Stimulated activated CD8-positive, alpha-beta memory T cell treated with anti-CD3 and anti-CD28 coated beads, Interleukin-12 subunit alpha, Interleukin-12 subunit beta, amount 100 ng/mL, for 24 hours (primary cell): ENCODE measurements around the gene STN1.

ENCODE experiments used
- DNase-seq: peaks from one replicate; pipeline ENCODE4 v3.0.0-alpha.2; 2020; ENCODE audit errors: extremely low read depth

The STN1 gene

DNA sequence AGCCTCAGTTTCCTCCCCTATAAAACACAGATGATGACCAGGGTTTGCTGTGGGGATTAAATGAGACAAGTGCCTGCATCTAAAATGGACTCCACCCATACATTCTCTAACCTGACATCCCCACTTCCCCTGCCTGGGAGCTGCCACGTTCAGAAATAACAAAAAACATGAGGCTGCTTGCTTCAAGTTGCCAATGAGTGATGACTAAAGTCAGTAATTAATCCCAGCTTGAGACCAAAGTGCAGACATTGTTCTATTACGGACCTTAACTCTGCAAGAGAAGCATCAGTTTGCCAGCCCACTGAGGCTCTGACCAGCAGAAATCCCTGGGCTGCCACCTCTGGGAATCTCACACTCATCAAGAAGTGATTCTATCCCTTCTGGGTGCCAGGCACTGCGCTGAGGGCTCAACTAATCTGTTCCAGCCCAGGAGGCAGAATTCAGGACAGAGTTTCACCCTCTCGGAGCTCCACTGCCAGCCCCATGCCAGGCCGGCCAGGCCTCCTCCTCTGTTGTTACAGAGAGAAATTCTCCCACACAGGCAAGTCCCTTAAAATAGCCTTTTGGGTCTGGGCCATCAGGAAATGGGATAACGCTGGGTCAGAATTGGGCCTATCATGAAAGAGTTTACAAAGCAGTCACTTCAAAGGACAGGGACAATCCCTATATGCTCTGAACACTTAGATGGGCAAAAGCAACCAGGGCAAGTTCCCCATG lies 74.0 kb downstream of the STN1 start:
- no peak for DNase-seq

DNA sequence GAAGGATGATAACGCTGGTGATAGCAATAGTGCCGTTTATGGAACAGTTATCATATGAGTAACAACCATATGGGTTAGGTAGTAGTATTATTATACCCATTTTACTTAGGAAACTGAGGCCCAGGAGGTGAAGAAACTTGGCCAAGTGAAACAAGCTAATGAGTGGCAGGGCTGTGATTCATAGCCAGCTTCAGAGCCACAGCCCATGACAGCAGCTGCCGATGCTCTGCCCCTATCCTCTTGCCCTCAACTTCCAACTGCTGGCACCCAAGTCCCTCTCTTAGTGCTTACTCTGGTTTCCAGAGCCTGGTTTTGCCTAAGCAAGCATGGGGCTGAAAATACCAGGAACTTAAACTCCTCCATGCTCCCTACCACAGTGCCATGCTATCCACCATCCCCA lies 74.9 kb downstream of the STN1 start:
- no peak for DNase-seq

DNA sequence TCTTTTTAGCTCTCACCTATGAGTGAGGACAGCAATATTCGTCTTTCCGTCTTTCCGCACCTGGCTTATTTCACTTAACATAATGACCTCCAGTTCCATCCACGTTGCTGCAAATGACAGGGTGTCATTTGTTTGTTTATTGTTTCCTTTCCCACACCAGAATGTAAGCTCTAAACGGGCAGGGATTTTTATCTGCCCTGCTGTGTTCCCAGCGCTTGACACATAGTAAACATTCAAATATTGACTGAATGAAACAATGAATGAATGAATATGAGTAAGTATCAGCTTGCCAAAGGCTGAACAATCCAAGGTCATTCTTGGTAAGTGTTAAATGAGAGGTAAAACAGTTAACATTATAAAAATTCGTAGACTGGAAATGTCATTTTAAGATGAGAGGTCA lies 75.4 kb downstream of the STN1 start:
- DNase-seq: no peak

DNA sequence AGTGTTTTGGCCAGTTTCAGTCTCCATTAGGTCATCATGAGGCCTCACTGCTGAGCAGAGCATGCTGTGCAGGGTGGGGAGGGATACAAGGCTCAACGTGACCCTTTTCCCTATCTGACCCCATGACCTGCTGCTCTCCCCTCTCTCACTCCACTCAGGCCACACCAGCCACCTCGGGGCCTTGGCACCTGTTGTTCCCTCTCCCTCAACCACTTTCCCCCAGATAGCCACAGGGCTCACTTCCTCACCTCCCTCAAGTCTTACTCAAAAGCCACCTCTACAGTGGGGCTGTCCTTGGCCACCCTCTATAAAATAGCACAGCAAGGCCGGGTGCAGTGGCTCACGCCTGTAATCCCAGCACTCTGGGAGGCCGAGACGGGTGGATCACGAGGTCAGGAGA lies 76.5 kb downstream of the STN1 start:
- no peak for DNase-seq

DNA sequence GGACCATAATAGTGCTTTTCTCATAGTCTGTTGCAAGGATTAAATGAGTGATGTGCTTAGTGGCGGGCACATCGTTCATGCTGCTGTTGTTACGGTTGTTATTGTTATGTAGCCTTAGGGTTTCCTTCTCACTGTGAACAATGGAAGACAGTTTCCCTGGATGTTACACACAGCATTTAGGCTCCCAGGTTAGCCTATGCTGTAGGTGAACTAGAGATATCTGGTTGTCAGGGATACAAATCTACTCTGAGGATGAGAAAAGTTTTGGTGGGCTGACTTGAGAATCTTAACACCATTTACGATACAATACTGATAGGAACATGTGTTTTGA lies 77.3 kb downstream of the STN1 start:
- no peak for DNase-seq

DNA sequence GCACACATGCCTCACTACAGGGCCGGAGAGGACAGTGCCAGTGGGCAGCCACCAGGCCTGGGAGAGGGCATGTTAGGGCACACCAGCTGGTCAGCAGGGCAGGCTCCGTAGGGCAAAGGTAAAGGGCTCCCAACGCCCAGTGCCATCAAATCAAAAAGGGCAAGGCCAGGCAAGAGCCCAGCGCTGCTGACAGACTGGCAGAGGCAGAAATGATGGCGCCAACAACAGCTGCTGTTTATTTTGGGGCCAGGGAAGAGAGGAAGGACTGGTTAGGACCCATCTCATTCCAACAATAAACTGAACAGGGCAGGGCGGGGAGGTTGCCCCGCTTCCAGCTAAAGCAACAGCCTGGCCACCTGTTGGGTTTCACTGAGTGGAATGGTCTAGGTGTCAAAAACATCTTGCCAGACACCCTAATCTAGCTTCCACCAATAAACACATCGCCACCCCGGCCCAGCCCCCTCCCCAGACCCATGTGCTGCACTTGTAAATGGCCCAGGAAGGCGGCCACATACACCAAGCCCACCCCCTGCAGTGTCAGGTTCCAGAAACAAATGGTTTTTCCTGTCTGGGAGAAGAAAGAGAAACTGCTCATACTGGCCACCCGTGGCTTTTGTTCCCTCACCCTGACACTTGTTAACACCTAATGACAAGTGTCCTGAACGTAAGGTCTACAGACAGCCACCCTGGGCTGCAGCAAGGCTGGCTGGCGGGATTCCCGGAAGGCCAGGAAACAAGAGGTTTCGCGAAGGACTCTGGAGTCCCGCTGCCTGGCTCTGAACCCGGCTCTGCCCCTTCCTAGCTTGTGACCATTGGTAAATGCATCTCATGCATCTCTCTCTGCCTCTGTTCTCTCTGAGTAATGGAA lies 77.9 kb downstream of the STN1 start:
- no peak for DNase-seq

DNA sequence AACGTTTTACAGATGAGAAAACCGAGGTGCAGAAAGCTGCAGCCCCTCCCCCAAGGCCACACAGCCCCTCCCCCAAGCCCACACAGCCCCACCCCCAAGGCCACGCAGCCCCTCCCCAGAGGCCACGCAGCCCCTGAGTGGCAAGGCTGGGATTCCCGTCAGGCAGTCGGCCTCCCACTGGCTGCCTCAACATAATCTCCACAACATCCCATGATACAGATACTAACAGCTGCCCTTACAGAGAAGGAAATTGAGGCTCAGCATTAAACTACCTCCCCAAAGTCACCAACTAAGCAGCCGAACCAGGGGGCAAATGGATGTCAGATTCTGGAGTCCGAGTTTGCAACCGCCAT lies 78.5 kb downstream of the STN1 start:
- DNase-seq: no peak

DNA sequence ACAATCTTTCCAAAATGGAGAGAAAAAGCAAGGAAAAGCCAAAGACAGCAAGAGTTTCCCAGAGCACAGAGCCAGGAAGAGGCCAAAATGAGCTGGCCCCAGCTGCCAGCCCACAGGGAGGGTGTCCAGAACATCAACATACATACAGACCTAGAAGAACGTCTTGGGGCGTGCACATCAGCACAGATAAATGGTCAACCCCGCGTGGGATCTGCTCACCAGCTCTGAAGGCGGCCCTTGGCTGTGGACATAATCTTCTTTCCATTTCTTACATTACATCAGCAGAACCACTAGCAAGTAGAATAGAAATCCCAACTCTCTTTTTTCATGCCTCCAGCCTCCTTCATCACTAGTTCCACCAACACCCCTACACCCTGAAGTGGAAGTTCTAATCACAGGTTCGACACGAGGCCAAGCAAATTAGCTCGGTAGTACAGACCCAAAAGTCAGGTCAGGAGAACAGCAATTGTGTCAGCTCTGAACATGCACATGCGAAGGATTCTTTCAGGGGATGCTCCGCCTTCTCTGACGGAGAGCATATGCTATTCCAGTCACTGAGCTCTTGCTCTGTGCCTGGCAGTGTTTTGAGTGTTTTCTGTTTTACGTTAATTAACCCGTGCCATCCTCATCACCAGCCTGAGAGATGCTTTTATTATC lies 79.0 kb downstream of the STN1 start:
- DNase-seq: no peak

DNA sequence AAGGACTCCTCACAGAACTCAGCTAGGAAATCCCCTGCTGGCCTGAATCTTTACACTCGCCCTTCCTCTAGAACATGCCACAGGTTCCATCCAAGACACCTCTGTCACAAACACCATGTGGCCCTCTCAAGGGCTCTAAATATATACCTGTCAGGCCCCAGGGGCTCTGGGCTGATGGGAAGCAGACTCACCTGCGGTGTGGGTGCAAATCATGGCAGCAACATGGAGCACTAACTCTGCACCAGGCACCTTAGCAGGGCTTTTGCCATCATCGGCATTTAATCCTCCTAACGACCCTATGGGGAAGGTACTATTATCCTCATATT lies 80.0 kb downstream of the STN1 start:
- no peak for DNase-seq

DNA sequence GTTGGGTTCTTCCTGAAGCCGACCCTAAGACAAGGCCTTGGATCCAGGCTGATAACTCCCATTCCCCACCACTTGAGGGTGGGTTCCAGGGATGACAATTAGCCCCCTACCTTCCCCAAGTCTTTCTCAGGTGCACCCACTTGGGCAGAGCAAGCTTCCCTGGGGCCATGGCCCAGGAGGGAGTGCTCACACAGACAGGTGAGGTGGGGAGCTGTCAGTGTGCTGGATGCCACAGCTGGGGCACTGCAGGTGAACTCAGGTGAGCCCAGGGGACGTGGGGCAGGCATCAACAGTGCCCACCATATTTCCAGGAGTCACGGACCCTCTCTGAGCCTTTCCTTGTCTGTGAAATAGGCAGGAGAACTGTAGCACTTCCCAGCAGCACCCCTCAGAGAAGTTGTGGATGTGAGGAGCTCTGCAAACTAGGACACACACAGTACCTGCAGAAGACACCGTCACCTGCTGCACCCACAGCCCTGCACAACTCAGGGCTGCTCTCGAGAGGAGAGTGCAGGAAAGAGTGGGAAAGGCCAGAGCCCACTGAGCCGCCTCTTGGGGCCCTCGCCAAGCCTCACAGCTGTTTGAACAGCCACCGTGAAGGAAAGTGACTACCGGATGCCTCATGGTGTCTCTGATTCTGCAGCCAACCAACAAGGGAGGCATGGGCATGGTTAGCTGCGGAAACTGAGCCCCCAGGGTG lies 80.5 kb downstream of the STN1 start:
- DNase-seq: no peak

DNA sequence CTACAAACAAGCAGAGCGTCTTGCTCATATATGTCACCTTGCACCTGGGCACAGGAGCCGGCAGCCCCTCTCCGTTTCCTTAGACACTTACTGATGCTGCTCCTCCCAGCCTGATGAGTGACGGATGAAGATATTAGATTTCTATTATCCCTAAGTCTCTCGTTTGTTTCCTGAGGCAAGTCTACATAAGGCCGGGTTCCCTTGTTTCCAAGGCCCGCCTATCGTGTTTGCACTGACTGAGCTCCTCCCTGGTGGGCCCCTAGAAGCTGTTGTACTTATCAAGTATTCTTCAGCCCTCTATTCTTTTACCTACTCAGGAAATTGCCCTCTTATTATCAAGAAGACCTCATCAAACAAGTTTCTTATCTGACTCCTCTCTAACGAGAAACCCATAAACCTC lies 81.1 kb downstream of the STN1 start:
- no peak for DNase-seq

DNA sequence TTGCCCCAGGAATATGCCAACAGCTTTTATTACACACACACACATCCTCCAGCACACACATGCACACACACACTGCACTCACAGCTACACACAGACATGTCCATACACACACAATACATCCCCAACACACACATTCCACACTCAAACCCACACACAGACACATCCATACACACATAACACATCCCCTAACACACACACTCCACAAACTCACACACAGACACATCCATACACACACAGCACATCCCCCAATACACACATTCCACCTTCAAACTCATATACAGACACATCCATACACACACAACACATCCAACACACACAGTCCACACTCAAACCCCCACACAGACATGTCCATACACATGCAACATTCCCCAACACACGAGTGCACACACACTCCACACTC lies 81.7 kb downstream of the STN1 start:
- DNase-seq: no peak

DNA sequence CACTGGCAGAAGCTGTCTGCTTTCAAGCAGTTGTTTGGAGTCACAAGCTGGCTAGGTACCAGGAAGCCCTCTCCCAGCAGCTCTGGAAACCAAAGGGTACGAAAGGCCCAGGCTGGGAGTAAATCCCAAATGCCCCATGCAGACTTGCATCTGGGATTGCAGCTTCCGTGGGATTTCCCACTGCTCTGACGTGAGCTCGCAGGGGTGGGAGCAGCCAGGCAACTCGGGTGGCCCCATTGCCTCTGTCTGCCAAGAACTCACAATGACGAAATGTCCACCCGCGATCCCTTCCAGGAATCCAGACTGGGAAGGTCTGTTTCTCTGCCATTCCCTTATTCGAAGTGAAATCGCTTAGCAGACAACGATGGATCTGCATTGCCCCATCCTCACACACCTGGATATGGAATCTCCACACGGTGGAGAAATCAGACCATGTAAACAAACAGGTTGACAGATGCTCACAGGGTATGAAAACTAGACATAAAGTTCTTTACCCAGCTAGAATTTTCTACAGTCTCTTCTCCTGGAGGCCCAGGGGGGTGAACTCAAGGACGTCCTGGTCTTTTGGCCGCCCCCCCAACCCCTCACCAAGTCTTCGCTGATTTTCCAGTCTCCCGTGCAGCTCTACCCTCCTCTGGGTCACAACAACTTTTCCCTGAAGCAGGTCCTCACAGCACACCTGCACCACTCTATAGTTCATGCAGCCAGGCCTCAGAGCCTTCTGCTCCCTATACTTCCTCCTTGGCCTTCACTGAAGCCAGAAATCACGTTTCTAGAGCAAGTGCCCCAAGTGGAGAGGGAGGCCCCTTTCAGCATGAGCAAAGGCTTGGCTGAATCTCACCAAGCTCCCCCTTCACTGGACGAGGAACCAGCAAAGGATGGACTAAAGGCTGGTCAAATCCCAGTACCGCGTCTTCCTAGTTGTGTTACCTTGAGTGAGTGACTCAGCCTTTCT lies 82.6 kb downstream of the STN1 start:
- DNase-seq: no peak

DNA sequence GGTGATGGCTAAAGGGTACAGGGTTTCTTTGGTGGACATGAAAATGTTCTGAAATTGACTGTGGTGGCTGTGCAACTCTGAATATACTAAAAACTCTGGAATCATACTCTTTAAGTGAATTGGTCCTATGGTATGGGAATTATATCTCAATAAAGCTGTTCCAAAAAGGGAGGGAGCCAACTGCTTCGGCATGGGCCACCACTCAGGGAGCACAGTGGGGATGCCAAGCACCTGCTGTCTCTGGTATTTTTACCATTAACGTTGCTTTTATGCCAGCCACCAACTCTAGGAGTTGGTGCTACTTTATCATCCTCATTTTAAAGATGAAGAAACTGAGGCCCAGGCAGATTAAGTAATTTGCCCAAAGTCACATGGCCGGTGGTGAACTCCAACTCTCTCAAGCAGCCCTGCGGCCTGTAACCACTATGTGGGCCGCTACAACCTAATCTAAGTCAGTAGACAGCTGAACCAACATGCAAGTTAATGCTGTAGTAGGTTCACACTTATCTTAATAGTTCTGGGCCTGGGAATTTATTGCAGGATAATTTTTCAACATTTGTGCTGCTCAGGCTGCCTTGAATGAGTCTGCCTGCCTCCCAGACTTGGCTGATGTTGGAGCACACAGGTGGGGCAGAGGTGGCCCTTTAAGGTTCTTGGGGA lies 83.4 kb downstream of the STN1 start:
- no peak for DNase-seq

DNA sequence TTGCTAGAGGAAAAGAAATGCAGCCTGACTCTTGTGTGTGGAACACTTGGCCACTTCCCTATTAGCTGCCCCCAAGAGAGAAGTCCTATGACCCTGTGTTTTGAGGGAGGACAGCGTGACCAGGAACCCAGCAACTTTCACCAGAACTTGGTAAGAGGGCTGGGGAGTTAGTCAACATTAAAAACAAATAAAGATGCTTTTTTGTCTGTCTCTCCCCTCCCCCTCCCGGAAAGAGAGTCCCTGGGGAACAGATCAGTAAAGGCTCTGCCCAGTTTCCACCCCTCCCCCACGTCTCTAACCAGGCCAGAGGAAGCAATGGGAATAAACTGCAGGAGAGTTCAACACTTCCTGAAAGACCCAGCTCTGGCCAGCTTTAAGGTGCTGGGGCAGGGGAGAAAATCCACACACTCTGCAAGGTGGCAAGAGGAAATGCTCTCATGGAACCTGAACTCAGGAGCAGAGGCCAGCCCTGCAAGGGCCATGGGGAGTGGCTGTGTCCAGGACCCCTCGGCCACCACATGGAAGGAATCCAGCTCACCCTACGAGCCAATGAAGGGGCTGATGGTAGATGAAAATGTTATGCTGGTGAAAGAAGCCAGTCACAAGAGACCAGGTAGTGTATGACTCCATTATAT lies 84.1 kb downstream of the STN1 start:
- no peak for DNase-seq

DNA sequence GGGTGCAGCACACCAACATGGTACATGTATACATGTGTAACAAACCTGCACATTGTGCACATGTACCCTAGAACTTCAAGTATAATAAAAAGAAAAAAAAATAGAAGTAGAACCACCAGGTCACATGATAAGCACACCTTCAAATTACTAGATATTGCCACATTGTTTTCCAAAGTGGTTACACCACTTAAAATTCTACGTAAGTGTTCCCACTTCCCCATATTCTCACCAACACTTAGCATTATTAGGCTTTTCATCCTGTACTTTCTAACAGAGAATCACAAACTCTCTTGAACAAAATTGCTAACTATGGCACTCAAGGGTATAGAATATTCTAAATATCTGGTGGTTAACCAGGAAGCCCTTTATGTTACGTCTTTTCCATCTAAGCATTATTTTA lies 85.2 kb downstream of the STN1 start:
- no peak for DNase-seq
